KMS-11 (cell line): ENCODE data around the gene DHX16.
A peak's percentile ranks its signal among the peaks of the same experiment; 100 is the strongest.

ENCODE experiments used
- H2AFZ ChIP-seq: fragments of 200-600 bp; sonication (generic); 2 replicates; pipeline ENCODE4 v1.6.1; 2016; ENCODE audit warnings: antibody characterized with exemption, mixed run types, low read depth
- H3K27ac ChIP-seq: fragments of 200-600 bp; sonication (generic); 2 replicates; pipeline ENCODE4 v1.6.1; 2016; ENCODE audit warnings: mild to moderate bottlenecking, mixed run types
- H3K27me3 ChIP-seq: fragments of 200-600 bp; sonication (generic); 2 replicates; pipeline ENCODE4 v1.6.1; 2017; ENCODE audit warnings: mild to moderate bottlenecking, low read depth, mixed run types, moderate library complexity; ENCODE audit not compliant: insufficient read depth
- H3K36me3 ChIP-seq: fragments of 200-600 bp; sonication (generic); 2 replicates; pipeline ENCODE4 v1.6.1; 2017; ENCODE audit warnings: mild to moderate bottlenecking, mixed run types; ENCODE audit not compliant: insufficient read depth
- H3K4me1 ChIP-seq: fragments of 200-600 bp; sonication (generic); 2 replicates; pipeline ENCODE4 v1.6.1; 2016; ENCODE audit warnings: mild to moderate bottlenecking, low read depth, mixed run types; ENCODE audit not compliant: poor library complexity, severe bottlenecking
- H3K4me2 ChIP-seq: fragments of 200-600 bp; sonication (generic); 2 replicates; pipeline ENCODE4 v1.7.0; 2016; ENCODE audit warnings: mild to moderate bottlenecking, mixed run types
- H3K4me3 ChIP-seq: fragments of 200-600 bp; sonication (generic); IDR thresholded peaks from 2 replicates; pipeline ENCODE4 v1.6.1; 2017; ENCODE audit warnings: low read depth, low read length, mixed read lengths; ENCODE audit not compliant: insufficient read depth
- H3K79me2 ChIP-seq: fragments of 200-600 bp; sonication (generic); 2 replicates; pipeline ENCODE4 v1.6.1; 2016; ENCODE audit warnings: low read depth, mixed run types; ENCODE audit not compliant: insufficient read depth
- H3K9ac ChIP-seq: fragments of 200-600 bp; sonication (generic); 2 replicates; pipeline ENCODE4 v1.6.1; 2016; ENCODE audit warnings: mild to moderate bottlenecking, mixed run types
- H4K20me1 ChIP-seq: fragments of 200-600 bp; sonication (generic); 2 replicates; pipeline ENCODE4 v1.6.1; 2016; ENCODE audit warnings: mild to moderate bottlenecking, mixed run types; ENCODE audit not compliant: insufficient read depth
- TF ChIP-seq, protein P1 (sequence below): fragments of 200-600 bp; sonication (generic); conservative IDR thresholded peaks from 2 replicates; pipeline ENCODE4 v1.6.1; 2017; ENCODE audit warnings: low read depth, mild to moderate bottlenecking, antibody characterized with exemption, low read length, moderate library complexity, mixed read lengths

The DHX16 gene

GRCh38 chr6:30618270-30618797, 54.5 kb downstream of the DHX16 start:
- H3K27ac ChIP-seq: peak overlapping the region; percentile 95
- H3K79me2 ChIP-seq: peaks cover 54% of the 10 kb centered on the region
- H4K20me1 ChIP-seq: no peaks in the 10 kb centered on the region
- no peaks in the 10 kb centered on the region for H3K27me3 ChIP-seq
- peak overlapping the region; percentile 28 for H2AFZ ChIP-seq
- H3K4me1 ChIP-seq: peaks cover 23% of the 10 kb centered on the region
- H3K4me2 ChIP-seq: peak overlapping the region; percentile 86
- H3K36me3 ChIP-seq: peaks cover 10% of the 10 kb centered on the region; the same call in 1 of the 2 replicates
- peak overlapping the region; percentile 98 for H3K9ac ChIP-seq
- H3K4me3 ChIP-seq: no peak overlapping the region
- TF ChIP-seq, protein P1, sequence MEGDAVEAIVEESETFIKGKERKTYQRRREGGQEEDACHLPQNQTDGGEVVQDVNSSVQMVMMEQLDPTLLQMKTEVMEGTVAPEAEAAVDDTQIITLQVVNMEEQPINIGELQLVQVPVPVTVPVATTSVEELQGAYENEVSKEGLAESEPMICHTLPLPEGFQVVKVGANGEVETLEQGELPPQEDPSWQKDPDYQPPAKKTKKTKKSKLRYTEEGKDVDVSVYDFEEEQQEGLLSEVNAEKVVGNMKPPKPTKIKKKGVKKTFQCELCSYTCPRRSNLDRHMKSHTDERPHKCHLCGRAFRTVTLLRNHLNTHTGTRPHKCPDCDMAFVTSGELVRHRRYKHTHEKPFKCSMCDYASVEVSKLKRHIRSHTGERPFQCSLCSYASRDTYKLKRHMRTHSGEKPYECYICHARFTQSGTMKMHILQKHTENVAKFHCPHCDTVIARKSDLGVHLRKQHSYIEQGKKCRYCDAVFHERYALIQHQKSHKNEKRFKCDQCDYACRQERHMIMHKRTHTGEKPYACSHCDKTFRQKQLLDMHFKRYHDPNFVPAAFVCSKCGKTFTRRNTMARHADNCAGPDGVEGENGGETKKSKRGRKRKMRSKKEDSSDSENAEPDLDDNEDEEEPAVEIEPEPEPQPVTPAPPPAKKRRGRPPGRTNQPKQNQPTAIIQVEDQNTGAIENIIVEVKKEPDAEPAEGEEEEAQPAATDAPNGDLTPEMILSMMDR: no peak

GRCh38 chr6:30617565-30618269, 55.1 kb downstream of the DHX16 start, which contains the start of gene MRPS18B:
MRPS18B (plus strand) TSS chr6:30617840; CDS start chr6:30617866, 26 bp downstream.
- peak within 1 kb of the TSS; percentile 87 for H3K4me2 ChIP-seq
- H3K4me1 ChIP-seq: peaks cover 28% of the 10 kb centered on the region
- H3K79me2 ChIP-seq: peaks cover 58% of the 10 kb centered on the region
- peak within 1 kb of the TSS; percentile 28 for H2AFZ ChIP-seq
- TF ChIP-seq, protein P1: no peak
- H3K9ac ChIP-seq: peak within 1 kb of the TSS; percentile 98
- H3K27ac ChIP-seq: peak within 1 kb of the TSS; percentile 95
- H3K27me3 ChIP-seq: no peaks in the 10 kb centered on the region
- no peaks in the 10 kb centered on the region for H4K20me1 ChIP-seq
- H3K36me3 ChIP-seq: peaks cover 10% of the 10 kb centered on the region; the same call in 1 of the 2 replicates
- no peak within 1 kb of the TSS for H3K4me3 ChIP-seq

DNA sequence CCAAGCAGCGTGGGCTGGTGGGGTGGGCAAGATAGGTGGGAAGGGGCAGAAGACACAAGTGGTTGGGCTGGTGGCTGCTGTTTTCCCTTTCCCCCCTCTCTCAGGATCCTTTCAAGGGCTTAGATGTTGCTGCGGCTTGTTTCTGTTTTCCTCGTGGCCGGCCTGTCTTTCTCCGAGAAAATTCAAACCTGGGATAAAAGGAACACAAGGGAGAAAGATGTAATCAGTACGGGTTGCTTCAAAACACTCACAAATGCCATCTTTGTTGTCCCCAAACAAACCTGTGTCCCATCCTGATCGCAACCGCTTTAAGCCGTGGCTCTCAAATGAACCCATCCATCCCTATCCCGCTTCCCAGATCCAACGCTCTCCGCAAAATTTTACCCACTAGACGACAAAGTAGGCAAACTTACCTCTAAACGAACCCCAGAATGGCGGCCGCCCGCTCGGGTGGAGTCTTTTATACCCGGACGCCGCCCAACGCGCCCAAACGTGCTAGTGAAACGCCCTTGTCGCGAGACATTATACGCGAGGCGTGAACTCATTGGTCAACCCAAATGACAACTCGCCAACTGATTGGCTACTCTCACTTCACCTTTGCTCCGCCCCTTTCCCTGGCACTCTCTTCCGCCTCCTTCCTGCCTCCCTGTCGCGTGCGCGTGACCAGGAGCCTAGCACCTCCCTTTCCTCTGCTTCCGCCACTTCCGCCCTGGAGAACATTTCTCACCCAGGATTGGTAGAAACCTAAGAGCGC, 55.8 kb downstream of the DHX16 start, which contains the start of gene PPP1R10:
Gene PPP1R10, minus strand, starts transcription at position 433 of the 754 bp plus-strand sequence. CDS start 7,299 bp downstream, outside the sequence.
- Histone ChIP-seq H3K27ac (peak within 1 kb of the TSS; percentile 95), H3K27me3 (no peaks in the 10 kb centered on the region), H3K79me2 (peaks cover 60% of the 10 kb centered on the region), H3K4me1 (peaks cover 28% of the 10 kb centered on the region), H2AFZ (peak within 1 kb of the TSS; percentile 28), H3K4me3 (no peak within 1 kb of the TSS), H3K9ac (peak within 1 kb of the TSS; percentile 98), H4K20me1 (no peaks in the 10 kb centered on the region), H3K36me3 (peaks cover 10% of the 10 kb centered on the region; the same call in 1 of the 2 replicates), H3K4me2 (peak within 1 kb of the TSS; percentile 87)
- TF ChIP-seq, protein P1: no peak

DNA sequence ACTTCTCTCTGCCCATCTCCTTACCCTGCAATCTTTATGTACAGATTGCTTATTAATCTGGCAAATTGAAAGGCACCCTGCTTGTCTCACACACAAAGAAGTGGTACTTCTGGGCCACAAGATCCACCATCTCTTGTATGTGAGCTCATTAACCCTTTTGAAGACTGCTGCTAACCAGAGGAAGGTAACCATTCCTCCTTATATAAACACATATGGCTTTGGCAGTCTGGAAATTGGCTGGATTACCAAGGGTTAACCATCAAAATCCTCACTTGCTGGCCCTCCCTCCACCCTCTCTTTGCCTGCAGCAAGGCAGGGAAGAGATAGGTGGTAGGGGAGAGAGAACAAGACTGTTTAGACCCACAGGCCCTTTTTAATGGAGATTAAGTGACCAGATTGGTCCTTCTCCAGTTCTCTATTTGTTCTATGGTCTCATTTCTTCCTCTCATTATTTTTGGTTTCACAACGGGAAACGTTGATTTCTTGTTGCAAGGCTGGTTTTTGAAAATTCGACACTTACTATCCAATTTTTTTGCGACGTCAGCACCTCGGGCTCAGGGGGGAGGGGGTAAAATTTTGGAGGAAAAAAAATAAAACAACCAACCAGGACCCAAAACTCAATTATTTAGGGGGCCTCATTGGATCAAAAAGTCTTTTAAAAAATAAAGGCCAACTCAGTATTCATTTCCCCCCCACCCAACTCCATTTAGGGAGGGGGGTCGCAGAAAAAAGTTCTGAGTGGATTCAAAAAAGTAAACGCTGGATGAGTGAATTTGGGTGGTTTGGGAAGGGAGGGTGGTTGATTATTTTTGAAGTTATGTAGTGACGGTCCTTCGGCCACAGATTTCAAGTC, 56.6 kb downstream of the DHX16 start:
- Histone ChIP-seq H3K79me2 (peaks cover 60% of the 10 kb centered on the region), H3K4me3 (no peak overlapping the region), H3K9ac (peak overlapping the region; percentile 98), H3K27me3 (no peaks in the 10 kb centered on the region), H3K4me2 (peak overlapping the region; percentile 87), H4K20me1 (no peaks in the 10 kb centered on the region), H3K27ac (peak overlapping the region; percentile 95), H3K36me3 (peaks cover 10% of the 10 kb centered on the region; the same call in 1 of the 2 replicates), H3K4me1 (peaks cover 28% of the 10 kb centered on the region), H2AFZ (no peak overlapping the region)
- TF ChIP-seq, protein P1: no peak
